HG02623 (cell line): ENCODE results near the gene GCK.
"Not testable (repeated sequence)": the region's sequence is repeated elsewhere in the genome, so short reads cannot be mapped to it uniquely, and the experiment has no call there.

Source experiments
- ATAC-seq: cut with Tn5 transposase; IDR thresholded peaks from one replicate; pipeline ENCODE4 v1.9.1; 2021; ENCODE audit warnings: moderate library complexity; ENCODE audit not compliant: unreplicated experiment

Gene GCK

DNA sequence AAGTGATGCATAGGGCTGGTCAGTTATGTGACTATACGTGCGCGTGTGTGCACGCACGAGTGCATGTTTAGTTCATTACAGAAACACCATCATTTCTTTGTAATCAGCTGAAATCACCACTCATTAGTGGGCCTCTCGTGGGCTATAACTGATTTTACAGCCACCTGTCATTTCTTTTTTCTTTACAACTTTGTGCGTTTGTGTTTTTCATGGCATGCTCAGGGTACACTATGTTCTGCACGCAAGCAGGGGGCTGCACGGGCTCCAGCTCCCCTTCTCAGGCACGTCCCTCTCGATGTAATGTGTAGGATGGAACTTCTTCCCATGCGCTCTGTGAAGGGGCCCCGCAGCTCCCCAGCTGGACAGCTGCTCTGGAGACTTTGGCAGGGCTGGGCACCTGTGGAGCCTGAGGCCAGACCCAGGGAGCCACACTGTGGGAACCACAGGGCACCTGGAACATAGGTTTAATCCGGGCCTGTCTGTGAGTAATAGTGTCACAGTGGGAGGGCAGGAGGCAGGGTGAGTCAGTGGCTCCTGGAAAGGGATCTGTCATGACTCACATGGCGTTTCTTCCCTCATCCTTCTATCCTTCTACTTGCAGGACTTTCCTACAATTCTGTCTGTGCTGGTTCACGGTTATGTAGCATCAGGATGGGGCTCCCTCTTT, 4.9 kb downstream of the GCK start:
- no peak for ATAC-seq

DNA sequence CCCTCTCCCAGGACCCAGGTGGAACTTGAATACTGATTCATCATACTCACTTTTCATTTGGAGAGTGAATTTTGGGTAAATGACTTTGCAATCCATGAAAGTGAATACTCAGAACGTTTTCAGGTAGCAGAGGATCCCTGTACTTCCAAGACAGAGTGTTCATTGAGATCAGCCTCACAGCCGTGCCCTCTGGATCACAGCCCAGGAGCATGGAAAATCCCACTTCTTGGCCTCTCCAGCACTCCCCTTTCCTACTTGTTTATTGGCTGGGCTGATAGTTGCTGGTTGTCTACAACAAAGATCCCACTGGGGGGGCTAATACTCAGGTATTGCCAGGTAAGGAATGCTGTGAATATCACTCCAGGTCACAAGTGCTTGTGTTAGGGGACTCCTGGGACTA, 5.9 kb downstream of the GCK start:
- ATAC-seq = no peak

DNA sequence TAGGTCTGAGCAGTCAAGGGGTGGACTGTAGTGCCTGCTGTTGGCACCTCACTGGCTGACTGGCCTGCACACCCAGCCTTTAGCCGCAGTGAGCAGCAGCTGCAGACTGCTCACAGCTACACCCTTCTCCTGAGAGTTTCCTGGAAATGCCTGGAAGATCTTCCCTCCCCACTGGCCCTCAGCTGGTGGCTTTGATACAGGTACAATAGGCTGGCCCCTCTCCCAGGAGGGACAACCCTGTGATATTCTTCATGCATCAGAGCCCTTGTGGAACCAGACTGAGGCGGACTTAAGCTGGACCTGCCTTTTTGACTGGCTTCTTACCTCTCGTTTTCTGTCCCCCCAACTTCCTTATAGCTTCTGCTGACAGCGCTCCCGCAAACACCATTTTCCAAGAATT, 6.4 kb downstream of the GCK start:
- ATAC-seq = no peak

DNA sequence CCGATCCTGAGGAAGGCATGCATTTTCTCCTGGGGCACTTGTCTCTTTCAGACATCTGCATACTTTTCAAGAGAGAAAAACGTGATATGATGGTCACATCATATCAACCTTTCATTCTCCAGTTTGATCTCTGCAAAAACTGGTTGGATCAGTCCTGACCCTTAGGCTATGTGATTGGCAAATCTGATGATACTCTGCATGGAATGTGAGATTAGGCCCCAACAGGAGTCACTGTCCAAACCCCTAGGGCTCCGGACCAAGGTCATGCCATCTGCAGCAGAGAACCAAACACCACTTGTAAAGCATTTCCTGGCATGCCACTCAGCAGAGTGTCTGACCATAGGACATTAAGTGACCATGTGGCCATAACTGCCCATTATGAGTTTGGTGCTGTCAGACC, 8.6 kb downstream of the GCK start:
- no peak for ATAC-seq

DNA sequence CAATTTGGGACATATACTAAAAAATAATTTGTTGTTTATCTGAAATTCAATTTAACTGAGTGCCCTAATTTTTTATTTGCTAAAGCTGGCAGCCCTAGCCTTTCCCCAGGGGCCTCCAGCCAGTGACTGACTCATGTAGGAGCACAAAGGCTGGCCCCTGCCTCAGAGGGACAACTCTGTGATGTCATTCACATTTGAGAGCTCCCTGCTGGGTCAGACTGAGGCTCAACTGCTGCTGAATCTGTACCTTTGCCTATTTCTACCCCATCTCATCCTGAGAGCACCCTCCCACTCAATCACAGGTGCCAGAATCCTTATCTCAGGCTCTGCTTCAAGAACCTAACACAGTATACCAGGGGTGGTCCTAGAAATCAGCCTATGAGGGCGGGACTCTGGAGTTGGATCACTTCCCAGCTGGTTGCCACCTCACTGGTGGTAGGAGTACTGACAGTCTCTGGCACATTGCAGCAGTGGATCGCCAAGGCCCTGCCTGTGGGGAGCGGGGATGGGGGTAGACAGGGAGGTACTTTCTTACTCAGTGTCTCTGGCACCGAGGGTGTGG, 11.6 kb downstream of the GCK start:
- no peak for ATAC-seq

DNA sequence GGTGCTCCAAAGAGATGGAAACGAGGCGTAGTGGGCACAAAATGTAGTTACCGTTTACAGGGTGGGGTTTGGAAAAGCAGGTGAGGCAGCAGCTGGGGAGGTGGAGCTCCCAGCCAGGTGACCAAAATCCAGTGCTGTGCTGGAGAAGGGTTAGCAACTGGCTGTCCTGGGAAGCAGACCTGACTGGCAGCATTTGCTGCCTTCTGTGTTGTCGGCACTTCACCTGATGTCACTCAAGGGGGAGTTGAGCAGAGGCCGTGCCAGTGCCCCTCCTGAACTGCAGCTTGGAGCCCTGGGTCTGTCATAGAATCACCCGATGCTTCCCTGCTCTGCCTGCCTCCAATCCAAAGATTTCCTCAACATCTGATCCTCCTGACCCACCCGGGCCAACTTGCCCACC, 12.8 kb downstream of the GCK start:
- ATAC-seq = no peak

DNA sequence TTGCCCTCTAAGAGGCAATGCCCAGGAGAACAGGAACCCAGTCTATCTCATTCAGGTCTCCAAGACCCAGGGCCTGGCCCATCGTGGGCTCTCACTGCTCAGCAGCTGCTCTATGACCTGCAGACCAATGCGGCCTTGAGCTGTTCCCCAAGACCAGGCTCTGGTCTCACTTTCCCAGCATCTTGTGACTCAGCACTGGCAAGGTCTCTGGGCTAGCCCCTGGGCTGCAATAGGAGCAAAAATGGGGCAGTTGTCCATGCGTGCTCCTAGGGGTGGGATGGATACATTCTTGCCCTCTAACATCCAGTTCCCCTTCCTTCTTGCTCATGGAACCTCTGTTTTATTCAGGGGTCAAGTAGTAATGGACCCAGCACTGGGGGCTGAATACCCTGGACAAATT, 13.5 kb downstream of the GCK start:
- no peak for ATAC-seq

DNA sequence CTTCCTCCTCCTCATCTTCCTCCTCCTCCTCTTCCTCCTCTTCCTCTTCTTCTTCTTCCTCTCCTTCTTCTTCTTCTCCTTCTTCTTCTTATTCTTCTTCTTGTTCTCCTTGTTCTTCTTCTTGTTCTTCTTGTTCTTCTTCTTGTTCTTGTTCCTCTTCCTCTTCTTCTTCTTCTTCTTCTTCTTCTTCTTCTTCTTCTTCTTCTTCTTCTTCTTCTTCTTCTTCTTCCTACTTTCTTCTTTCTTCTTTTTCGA, 14.6 kb downstream of the GCK start:
- ATAC-seq = not testable (repeated sequence)

DNA sequence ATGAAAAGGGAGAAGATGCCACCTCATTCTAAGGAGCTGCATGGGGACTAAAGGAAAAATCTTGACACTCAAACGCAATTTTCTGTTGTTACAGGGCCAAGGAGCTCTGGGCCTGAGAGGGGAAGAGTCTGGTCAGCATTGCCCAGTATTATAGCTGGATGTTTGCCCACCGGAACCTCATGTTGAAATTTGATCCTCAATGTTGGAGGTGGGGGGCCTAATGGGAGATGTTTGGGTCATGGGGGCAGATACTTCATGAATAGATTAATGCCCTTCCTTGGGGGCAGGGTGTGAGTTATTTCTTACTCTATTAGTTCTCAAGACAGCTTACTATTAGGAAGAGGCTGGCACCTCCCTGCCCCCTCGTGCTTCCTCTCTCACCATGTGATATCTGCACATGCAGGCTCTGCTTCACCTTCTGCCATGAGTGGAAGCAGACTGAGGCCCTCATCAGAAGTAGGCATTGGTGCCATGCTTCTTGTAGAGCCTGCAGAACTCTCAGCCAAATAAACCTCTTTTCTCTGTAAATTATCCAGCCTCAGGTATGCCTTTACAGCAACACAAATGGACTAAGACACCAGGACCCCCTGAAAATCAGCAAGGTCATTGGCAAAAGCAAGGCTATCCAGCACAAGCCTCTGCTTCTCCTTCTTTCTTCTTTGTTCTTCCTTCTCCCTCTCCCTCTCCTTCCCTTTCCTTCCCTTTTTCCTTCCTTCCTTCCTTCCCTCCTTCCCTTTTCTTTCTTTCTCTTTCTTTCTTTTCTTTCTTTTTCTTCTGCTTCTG, 15.1 kb downstream of the GCK start:
- no peak for ATAC-seq

DNA sequence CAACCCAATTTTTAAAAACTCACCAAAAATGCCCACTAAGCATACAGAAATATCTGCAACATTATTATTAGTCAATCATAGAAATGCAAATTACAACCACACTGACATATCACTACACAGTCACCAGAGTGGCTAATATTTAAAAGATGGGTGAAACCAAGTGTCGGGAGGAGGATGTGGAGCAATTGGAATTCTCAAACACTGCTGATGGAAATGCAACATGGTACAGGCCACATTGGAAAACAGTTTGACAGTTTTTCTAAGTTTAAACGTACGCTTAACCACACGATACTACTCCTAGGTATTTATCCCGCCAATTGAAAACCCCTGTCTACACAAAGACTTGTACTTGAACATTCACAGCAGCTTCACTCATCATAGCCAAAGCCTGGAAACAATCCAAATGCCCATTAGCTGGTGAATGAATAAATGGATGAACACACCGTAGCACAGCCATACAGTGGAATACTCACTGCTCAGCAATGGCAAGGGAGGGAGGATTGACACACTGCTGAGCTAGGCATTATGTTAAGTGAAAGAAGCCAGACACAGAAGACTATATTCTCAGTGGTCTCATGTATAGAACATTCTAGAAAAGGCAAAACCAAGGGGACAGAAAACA, 16.3 kb downstream of the GCK start:
- ATAC-seq = no peak

DNA sequence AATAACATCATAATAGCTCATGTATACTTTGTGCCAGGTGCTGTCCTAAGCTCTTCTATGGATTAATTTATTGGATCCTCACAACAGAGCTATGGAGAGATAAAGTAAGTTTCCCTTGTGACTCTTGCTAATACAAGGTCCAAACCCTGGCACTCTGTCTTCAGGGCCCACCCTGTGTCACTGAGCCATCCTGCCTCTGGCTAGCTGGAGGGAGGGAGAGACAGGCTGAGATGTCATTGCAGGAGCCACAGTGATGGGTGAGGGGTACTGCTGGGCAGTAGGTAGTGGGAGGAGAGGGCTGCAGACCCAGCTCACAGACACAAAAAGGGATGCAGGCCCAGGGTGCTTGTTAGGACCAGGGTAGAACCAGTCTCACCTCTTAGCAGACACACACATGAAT, 16.9 kb downstream of the GCK start:
- no peak for ATAC-seq

DNA sequence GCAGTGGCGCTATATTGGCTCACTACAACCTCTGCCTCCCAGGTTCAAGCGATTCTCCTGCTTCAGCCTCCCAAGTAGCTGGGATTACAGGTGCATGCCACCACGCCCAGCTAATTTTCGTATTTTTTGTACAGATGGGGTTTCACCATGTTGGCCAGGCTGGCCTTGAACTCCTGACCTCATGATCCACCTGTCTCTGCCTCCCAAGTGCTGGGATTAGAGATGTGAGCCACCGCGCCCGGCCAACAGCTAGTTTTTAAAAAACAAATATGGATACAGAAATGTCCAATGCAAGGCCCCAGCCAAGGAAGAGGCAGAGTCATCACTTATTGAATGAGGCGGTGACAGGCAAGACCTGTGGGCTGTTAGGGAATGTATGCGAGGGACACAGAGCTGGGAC, 17.3 kb downstream of the GCK start:
- not testable (repeated sequence) for ATAC-seq

DNA sequence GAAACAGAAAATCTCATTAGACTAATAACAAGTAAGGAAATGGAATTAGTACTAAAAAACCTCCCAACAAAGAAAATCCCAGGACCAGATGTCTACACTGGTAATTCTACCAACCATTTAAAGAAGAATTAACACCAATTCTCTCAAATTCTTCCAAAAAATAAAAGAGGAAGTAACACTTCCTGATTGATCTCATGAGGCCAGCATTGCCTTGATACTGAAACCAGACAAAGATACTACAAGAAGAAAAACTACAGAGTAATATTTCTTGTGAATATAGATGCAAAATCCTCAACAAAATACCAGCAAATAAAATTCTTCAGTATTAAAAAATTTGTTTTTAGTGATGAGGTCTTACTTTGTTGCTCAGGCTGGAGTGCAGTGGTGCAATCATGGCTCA, 21.3 kb downstream of the GCK start:
- ATAC-seq = no peak

DNA sequence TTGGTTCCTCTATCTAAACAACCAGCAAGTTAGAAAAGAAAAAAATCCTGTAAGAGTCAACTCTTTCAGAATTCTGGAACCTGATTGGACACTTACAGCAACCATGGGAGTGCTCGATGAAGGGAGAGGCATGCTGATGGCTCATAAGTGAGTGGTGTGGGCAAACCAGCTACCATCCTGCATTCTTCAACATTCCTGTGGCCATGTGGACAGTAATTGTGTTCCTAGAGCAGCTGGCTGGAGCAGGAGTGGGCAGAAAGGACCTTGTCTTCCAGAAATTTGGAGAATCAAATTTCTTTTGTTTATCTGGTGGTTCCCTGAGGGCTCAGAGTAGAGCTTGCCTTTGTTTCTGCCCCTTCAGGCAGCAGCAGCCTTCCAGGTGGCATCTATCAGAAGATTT, 25.6 kb downstream of the GCK start:
- no peak for ATAC-seq

DNA sequence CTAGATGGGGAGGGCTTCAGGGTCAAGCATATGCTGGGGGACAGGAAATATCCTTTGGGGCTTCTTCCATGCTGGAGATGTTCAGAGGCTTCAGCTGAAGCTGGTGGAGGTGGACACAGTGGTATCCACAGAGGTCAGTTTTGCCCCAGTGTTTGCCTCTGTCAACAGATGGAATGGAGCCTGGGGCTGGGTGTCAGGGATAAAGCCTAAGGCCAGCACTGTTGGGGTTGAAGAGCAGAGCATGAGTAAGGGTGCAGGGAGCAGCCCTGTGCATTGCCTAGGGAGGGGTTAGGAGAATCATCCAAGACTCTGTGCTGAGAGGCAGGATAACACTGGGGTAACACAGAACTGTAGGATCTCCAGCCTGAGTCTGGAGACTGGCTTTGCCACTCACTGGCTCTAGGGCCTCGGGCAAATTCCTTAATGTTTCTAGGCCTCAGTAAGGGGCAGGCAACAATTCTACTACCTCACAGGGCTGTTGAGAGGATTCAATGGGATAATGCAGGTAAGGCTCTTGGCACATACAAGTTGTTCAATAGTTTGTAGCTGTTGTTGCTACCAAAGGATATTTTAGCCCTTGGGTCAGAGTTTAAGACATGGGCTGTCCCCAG, 26.3 kb downstream of the GCK start:
- ATAC-seq = no peak

DNA sequence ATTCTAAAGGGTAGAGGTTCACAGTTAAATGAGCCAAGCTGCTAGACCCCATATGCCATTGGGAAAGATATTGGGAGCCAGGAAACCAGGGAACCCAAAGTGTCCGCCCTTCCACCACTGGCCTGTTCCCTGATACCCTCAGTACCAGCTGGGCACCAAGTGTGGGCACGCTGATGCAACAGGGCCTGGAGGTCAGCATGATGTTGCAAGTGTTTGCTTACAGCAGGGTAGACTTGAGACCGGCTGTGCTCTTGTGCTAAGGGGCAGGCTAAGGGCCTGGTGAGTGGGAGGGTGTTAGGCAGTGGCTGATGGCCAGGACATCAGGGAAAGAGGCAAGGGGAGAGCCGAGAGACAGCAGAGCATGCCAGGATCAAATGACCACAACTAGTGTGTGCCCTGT, 27.1 kb downstream of the GCK start:
- no peak for ATAC-seq

DNA sequence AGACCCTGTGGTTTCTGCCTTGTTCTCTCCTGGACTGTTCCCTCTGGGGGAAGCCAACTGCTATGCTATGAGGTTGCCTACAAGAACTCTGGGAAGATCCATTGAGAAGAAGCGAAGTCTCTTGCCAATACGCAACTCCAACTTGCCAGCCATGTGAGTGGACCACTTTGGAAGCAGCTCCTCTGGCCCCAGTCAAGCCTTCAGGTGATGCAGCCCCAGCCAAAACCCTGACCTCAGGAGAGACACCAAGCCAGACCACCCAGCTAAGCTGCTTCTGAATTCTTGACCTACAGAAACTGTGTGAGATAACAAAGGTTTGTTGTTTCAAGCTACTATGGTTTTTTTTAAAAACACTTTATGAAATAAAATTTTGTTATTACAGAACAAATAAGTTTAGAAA, 27.9 kb downstream of the GCK start:
- ATAC-seq = no peak

DNA sequence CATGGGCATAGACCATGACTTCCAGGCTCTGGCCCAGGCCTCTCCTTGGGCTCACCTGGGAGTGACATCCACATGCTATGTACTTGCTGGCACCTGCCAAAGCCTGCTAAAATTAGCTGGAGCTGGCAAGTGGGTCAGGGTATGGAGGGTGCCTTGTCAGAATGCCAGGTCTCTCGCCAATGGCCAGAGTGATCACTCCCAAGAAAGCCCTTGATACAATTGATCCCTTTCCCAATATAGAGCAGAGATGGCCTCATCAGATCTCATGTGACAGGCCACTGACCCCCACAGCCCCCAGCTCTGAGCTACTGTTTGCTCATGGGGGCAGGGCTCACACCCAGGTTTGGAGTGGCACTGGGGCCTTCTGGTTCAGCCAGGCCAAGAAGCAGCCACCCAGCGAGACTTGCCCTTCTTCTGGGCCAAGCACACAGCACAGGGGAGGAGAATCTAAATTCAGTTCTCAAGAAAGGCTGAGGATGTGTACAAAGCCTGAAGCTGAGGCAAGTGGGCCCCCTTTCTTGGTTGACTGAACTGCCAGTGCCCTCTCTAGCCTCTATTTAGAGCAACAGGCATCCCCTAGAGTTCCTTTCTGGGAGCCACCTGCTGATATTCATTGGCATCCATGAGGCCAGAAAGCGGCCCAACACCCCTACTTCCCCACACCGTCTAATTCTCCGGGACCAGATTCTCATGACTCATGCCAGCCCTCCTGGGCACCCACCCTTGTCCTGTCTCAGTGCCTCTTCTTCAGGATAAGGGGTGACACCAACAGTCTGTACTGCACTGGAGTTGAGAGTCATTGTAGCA, 29.2 kb downstream of the GCK start:
- ATAC-seq = no peak

DNA sequence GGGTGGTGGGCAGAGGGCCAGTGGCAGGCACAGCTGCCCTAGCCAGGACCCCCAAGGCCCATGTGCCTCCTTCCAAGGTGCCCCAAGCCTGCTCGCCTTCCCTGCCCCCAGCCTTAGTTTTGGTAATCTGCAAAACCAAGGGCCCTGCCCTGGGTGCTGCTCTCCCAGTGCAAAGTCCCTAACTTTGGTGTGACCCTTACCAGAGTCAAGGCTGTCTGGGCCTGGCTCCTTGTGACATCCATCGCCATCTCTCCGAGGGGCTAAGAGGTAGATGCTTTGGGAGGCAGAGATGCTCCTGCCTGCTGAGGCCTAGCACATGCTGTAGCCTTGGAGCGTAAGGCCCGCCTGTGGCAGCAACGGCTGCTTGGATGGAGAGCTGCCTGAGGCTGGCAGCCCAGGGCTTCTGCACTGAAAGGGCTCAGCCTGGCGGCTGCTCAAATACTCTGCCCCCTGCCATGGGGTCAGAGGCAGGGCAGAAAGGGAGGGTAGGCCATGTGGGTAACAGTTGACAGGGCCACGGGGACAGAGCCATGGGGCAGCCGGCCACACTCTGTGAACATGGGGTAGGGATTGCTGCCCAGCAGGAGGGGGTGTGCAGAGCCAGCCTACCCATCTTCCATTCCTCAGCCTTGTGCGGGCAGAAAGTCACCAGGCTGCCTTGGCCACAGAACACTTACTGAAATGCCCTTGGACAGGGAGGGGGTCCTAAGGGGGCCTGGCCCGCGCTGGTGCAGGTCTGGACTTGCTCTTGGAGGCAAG, 30.2 kb downstream of the GCK start:
- no peak for ATAC-seq

DNA sequence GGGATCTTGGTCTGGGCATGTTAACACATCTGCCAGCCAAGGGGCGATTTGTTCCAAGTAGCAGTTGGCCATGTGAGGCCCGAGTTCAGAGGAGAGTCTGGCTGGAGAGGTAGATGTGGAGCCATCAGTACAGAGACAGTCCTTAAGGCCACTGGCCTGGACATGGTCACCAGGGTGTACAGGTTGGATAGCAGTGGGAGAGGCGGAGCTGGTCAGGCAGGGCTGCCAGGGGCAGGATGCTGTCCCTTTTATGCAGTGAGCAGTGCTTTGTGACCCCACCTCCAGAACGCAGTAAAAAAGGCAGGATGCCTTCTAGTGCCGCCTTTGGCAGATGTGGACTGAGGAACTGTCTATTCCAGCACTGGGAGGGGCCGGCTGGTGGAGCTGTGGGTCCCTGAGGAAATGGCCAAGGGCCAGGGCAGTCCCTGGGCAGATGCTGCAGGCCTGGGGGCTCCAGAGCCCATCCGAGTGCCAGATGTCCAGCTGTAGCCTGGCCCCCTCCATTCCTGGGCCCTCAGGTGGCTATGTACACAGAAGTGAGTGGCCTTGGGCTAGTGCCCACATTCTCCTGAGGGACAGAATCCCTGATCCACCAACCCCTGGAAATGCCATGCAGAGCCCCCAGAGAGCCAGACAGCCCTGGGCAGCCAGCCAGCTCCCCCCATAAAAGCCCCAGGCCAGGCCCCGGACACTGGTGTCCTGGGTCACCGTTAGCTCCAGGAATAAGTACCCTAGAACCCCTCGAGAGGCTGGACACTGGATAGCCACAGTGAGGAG, 31.0 kb downstream of the GCK start:
- ATAC-seq = no peak
